DND-41 (cell line): Measurements from ENCODE around the gene NEU4.

Source experiments
- CTCF ChIP-seq: IDR thresholded peaks from 2 replicates; pipeline ENCODE4 v1.5.1; 2012; ENCODE audit warnings: borderline replicate concordance, low read length, moderate library complexity, mild to moderate bottlenecking; ENCODE audit not compliant: poor library complexity, severe bottlenecking; ENCODE audit errors: extremely low read depth
- EZH2 ChIP-seq: IDR thresholded peaks from 3 replicates; pipeline ENCODE4 v1.6.1; 2012; ENCODE audit warnings: borderline replicate concordance, low read depth, mild to moderate bottlenecking, moderate library complexity, low read length, inconsistent platforms; ENCODE audit not compliant: severe bottlenecking

- TF ChIP-seq CTCF: no peak
- TF ChIP-seq EZH2: no peak
These were observed 55.8 kb downstream of the NEU4 start for GRCh38 chr2:241864850-241865213.
